Measurements from ENCODE around the gene OR4D9.
"Not testable (repeated sequence)": the region's sequence is repeated elsewhere in the genome, so short reads cannot be mapped to it uniquely, and the experiment has no call there.

The OR4D9 gene

DNA sequence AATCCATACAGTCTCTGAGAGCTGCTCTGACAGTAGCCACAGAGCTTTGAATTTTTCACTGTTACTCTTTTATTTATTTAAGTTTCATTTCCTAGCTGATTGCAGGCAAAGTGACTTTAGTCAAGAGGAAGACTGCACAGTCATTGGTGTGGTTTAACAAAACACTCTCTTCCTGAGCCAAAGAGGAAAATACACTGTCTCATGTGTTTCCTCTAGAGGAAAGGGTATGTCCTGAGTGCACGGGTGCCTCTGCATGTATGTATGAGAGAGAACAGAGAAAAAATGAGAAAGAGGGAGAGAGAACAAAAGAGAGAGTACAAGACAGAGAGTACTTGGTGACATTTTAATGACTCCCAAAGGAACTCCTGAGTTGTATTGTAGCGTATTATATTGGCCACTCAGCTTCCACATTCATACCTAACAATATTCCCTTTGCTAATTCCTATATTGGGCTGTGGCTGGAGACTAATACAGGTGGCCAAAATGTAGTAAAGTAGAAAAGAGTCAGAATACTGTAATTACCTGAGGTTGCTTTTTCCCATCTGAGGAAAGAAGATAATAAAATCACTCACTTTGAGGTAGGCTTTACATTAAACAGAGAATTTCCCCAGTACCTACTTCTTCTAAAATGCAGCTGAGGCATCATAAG, at the start of gene OR4D9:
Gene OR4D9, plus strand, starts transcription at position 599 of the 649 bp plus-strand sequence. CDS start 3,374 bp downstream, outside the sequence.
- DNase-seq (ENCODE audit: low read depth in 2 of 2), result no peak

GRCh38 chr11:59463190-59463641, 48.1 kb upstream of the OR4D9 start:
- no peak for DNase-seq (ENCODE audit: low read depth in 2 of 2)

DNA sequence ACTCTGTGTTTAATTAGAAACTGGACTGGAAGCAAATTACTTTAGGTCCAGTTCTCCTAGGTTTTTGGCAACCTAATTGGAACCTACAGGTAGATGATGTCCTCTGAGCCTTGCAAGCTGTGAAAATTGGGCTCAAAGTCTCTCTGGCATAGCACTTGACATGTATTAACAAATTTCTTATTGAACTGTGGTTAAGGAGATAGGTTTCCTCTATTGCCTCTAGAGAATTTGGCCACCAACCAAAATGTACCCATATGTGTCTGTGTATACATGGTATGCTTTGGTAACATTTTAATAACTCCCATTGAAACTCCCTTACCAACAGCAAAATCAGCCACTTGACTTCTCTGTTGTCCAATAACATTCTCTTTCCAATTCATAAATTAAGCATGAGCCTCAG, 38.3 kb upstream of the OR4D9 start, which contains the start of gene OR4D10:
Gene OR4D10, plus strand, starts transcription at position 301 of the 400 bp plus-strand sequence. CDS start 4,115 bp downstream, outside the sequence.
- DNase-seq (ENCODE audit: low read depth in 2 of 2), result no peak

GRCh38 chr11:59475176-59475575, 36.2 kb upstream of the OR4D9 start:
- DNase-seq (ENCODE audit: low read depth in 2 of 2), result no peak

- DNase-seq (ENCODE audit: low read depth in 2 of 2), result no peak
These were observed 31.4 kb upstream of the OR4D9 start for GRCh38 chr11:59479906-59480305.

- DNase-seq (ENCODE audit: low read depth in 2 of 2), result no peak
These were observed 31.0 kb upstream of the OR4D9 start for GRCh38 chr11:59480359-59480758.

DNA sequence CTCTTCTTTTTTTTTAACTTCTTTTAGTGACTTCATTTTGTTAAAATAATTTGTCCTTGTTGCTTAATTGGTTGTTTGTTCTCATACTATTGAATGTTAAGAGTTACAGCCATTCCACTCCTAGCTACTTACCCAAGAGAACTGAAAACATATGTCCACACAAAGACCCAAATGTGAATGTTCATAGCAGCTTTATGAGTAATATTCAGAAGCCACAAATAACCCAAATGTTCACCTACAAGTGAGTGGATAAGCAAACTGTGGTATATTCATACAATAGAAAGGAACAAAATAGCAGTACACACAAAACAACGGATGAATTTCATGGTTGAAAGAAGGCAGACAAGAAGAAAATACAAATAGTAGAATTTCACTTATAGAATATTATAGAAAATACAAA, 9.4 kb upstream of the OR4D9 start:
- DNase-seq (ENCODE audit: low read depth in 2 of 2), result no peak

- DNase-seq (ENCODE audit: low read depth in 2 of 2), result no peak
These were observed 8.1 kb upstream of the OR4D9 start, which contains the start of gene OR4D11 for GRCh38 chr11:59503276-59503675. OR4D11 (plus strand) TSS chr11:59503576; CDS start chr11:59503576, 0 bp downstream.

GRCh38 chr11:59511675-59512074, 336 bp downstream of the OR4D9 start:
- no peak for DNase-seq (ENCODE audit: low read depth in 2 of 2)

- DNase-seq (ENCODE audit: low read depth in 2 of 2), result not testable (repeated sequence)
These were observed 8.8 kb downstream of the OR4D9 start for GRCh38 chr11:59520139-59520538.

GRCh38 chr11:59520741-59521140, 9.4 kb downstream of the OR4D9 start:
- no peak for DNase-seq (ENCODE audit: low read depth in 2 of 2)

DNA sequence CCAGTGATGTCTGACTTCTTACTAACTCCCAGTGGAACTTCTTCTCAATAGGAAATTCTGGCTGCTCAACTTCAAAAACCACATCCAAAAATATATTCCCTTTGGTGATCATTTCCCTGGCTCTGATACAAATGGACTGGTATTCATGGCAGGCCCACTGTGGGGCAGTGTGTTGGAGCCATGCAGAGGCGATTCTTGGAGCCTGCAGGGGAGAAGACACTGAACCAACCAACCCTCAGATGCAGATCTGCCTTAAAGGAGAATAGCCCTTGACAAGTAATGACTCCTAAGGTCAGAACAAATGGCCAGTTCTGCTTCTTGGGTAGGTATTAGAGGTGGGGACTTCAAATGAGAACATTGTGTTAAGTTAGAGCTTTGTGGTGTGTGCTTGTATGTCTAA, 12.2 kb downstream of the OR4D9 start:
- DNase-seq (ENCODE audit: low read depth in 2 of 2), result no peak

- DNase-seq (ENCODE audit: low read depth in 2 of 2), result no peak
These were observed 17.4 kb downstream of the OR4D9 start for GRCh38 chr11:59528711-59529110.

GRCh38 chr11:59532620-59533019, 21.3 kb downstream of the OR4D9 start:
- DNase-seq (ENCODE audit: low read depth in 2 of 2), result no peak

DNA sequence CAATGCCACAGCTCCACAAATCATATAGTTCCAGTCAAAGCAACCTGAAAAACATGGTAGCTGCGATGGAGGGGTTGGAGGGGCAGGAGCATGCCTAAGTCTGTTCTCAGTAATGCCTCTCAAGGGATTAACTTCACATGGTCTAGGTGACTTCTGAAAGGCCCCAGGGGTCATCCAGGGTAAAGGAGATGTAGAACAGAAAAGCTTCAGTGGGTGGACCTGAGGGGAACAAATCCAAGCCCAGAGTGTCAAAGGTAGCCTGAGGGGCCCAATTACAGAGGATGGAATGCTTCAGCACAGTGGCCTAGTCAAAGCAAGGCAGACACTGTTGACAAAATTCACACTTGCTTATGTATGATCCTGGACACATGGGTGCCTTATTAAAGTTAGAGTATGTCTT, 23.3 kb downstream of the OR4D9 start:
- no peak for DNase-seq (ENCODE audit: low read depth in 2 of 2)

- no peak for DNase-seq (ENCODE audit: low read depth in 2 of 2)
These were observed 30.9 kb downstream of the OR4D9 start for GRCh38 chr11:59542142-59542810.

DNA sequence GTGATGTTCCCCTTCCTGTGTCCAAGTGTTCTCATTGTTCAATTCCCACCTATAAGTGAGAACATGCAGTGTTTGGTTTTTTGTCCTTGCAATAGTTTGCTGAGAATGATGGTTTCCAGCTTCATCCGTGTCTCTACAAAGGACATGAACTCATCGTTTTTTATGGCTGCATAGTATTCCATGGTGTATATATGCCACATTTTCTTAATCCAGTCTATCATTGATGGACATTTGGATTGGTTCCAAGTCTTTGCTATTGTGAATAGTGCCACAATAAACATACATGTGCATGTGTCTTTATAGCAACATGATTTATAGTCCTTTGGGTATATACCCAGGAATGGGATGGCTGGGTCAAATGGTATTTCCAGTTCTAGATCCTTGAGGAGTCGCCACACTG, 32.4 kb downstream of the OR4D9 start:
- not testable (repeated sequence) for DNase-seq (ENCODE audit: low read depth in 2 of 2)

DNA sequence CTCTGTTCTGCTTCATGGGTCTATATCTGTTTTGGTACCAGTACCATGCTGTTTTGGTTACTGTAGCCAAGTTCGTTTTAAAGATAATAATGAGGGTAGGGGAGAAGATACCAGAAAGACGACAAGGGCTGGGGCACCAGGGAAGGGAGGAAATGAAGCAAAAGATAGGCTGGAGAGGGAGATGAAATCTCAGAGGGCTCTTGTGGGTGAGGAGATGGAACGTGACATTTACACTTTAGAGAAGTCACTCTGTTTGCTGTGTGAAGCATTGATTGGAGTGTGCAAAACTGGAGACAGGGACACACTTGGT, 33.5 kb downstream of the OR4D9 start:
- DNase-seq (ENCODE audit: low read depth in 2 of 2), result no peak

DNA sequence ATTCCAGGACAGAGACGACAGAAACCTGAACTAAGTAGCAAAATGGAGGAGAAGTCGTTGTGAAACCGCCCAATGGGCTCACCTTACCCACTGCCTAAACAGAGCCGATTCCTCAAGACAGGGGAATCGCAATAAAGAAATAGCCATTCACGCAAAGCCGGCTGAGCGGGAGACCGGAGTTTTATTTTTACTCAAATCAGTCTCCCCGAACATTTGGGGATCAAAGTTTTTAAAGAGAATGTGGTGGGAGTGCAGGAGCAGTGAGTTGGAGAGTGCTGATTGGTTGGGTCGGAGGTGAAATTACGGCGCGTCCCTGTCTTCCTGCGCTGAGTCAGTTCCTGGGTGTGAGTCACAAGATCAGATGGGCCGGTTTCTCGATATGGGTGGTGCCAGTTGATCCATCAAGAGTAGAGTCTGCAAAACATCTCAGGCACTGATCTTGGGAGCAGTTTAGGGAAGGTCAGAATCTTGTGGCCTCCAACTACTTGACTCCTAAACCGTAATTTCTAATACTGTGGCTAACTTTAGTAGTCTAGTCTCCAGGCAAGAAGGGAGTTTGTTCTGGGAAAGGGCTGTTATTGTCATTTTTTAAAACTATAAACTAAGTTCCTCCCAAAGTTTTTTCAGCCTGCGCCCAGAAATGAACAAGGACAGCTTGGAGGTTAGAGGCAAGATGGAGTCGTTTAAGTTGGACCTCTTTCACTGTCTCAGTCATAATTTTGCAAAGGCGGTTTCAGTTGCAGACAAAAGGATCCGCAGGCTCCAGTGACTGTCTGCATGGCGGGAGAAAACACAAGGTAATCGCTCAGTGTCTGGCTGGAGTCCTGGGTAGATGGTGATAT, 34.1 kb downstream of the OR4D9 start:
- no peak for DNase-seq (ENCODE audit: low read depth in 2 of 2)

- DNase-seq (ENCODE audit: low read depth in 2 of 2), result not testable (repeated sequence)
These were observed 36.4 kb downstream of the OR4D9 start for GRCh38 chr11:59547605-59548308.

GRCh38 chr11:59548309-59548656, 36.9 kb downstream of the OR4D9 start:
- no peak for DNase-seq (ENCODE audit: low read depth in 2 of 2)

DNA sequence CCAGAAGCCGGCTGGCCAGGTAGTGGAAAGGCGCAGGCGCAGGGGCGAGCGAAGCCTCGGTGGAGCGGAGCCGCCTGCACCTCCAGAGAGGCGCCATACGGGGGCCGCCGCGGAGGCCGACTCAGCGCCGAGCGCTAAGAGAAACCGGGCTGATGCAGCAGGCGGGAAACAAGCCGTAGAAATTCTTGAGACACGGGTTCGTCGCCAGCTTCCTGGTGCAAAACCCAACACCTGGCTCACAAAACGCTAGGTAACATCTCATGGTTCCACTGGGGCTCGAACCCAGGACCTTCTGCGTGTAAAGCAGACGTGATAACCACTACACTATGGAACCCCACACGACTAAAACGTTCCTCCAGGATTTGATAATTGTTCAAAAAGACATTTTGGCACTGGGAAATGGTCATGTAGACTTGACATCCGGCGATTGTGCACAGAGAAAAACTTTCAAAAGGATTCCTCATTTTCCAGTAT, 39.1 kb downstream of the OR4D9 start:
- DNase-seq (ENCODE audit: low read depth in 2 of 2), result peak; percentile 83
